GM12878 (cell line): ENCODE data around the gene DCAF17. TPM values are rescaled to one million over a fixed set of nuclear protein-coding genes. Genes with fewer than 3 reads are reported as not detected.

Experiments used
- ATAC-seq: fragments of 200-7000 bp; cut with Tn5 transposase; 3 replicates; pipeline ENCODE4 v1.9.1; 2020; ENCODE audit warnings: mild to moderate bottlenecking, moderate library complexity
- BruUV-seq: library from RNA; stranded (reverse); fragments of 400-500 nt; replicated peaks from 2 replicates; lab custom pipeline; 2021; lab: Mats Ljungman, UMichigan
- CTCF ChIA-PET: fragments of 300-600 bp; sonication (Branson Sonifier 250); formaldehyde crosslinking; extraction: SDS; loops from one replicate; lab custom pipeline; 2021; ENCODE audit warnings: inconsistent platforms; lab: Yijun Ruan, JAX
- POLR2A ChIA-PET: fragments of 350-600 bp; formaldehyde crosslinking; extraction: SDS; loops from one replicate; lab custom pipeline; 2021; ENCODE audit warnings: inconsistent platforms; lab: Charles Lee
- RAD21 ChIA-PET: fragments of 300-600 bp; sonication (Branson Sonifier 250); formaldehyde crosslinking; loops from one replicate; lab custom pipeline; 2023; ENCODE audit warnings: antibody characterized with exemption; ENCODE audit not compliant: unreplicated experiment; lab: Charles Lee
- SMC1A ChIA-PET: fragments of 300-600 bp; sonication (Branson Sonifier 250); formaldehyde crosslinking; loops from one replicate; lab custom pipeline; 2023; ENCODE audit not compliant: unreplicated experiment, uncharacterized antibody; lab: Charles Lee
- DNase-seq: peaks from one replicate; pipeline ENCODE4 v3.0.0-alpha.2; 2011; ENCODE audit warnings: low read depth, low spot score
- FAIRE-seq: peaks from 3 replicates; lab custom pipeline; 2011; peaks lifted over from hg19 to GRCh38; lab: Jason Lieb, UNC
- H2AFZ ChIP-seq: 2 replicates; pipeline ENCODE4 v1.6.0; 2011; ENCODE audit warnings: low read depth, low read length, control low read depth; ENCODE audit not compliant: control insufficient read depth
- H3K27ac ChIP-seq: 2 replicates; pipeline ENCODE4 v1.5.1; 2011; ENCODE audit warnings: control low read depth; ENCODE audit not compliant: control insufficient read depth, insufficient read depth
- H3K27me3 ChIP-seq, 2 experiments: replicated peaks in 1 of 2; 2 replicates each; pipeline versions ENCODE4 v1.6.0 to v1.6.1; 2011; ENCODE audit warnings: low read length in 1 of 2; ENCODE audit not compliant: control insufficient read depth in 2 of 2, insufficient read depth in 2 of 2
- H3K36me3 ChIP-seq, 2 experiments: 2 replicates each; pipeline ENCODE4 v1.5.1; 2011; ENCODE audit warnings: low read length in 1 of 2; ENCODE audit not compliant: control insufficient read depth in 2 of 2, insufficient read depth in 2 of 2
- H3K4me1 ChIP-seq: 2 replicates; pipeline ENCODE4 v1.6.1; 2011; ENCODE audit warnings: mild to moderate bottlenecking, low read length, moderate library complexity, mixed read lengths; ENCODE audit not compliant: control insufficient read depth, insufficient read depth
- H3K4me2 ChIP-seq: 2 replicates; pipeline ENCODE4 v1.6.0; 2011; ENCODE audit warnings: control low read depth; ENCODE audit not compliant: control insufficient read depth, insufficient read depth
- H3K4me3 ChIP-seq: fragments of 200-600 bp; sonication (generic); 2 replicates; pipeline ENCODE4 v1.5.1; 2016
- H3K79me2 ChIP-seq: 2 replicates; pipeline ENCODE4 v1.6.0; 2011; ENCODE audit warnings: low read length; ENCODE audit not compliant: control insufficient read depth, insufficient read depth
- H3K9ac ChIP-seq: 2 replicates; pipeline ENCODE4 v1.8.0; 2011; ENCODE audit warnings: low read length, control low read depth, mixed read lengths; ENCODE audit not compliant: control insufficient read depth, insufficient read depth
- H3K9me3 ChIP-seq: replicated peaks from 3 replicates; pipeline ENCODE4 v1.5.1; 2011; ENCODE audit warnings: mild to moderate bottlenecking, low read length; ENCODE audit not compliant: control insufficient read depth, insufficient read depth
- H4K20me1 ChIP-seq: 2 replicates; pipeline ENCODE4 v1.6.0; 2011; ENCODE audit not compliant: control insufficient read depth, insufficient read depth
- EED ChIP-seq: sonication (generic); IDR thresholded peaks from 2 replicates; pipeline ENCODE4 v1.6.1; 2016; ENCODE audit warnings: antibody characterized with exemption, low read depth
- EGR1 ChIP-seq, 2 experiments: IDR thresholded peaks; 1 replicate in 1 of 2; 2 replicates in 1 of 2; pipeline ENCODE4 v1.6.1; 2011 to 2012; ENCODE audit warnings: low read depth in 2 of 2, low read length in 2 of 2, borderline replicate concordance in 1 of 2, mild to moderate bottlenecking in 1 of 2, moderate library complexity in 1 of 2
- KDM1A ChIP-seq: fragments of 200-600 bp; sonication (generic); IDR thresholded peaks from 2 replicates; pipeline ENCODE4 v1.6.1; 2016; ENCODE audit warnings: borderline replicate concordance
- PAX8 ChIP-seq: fragments of 450-650 bp; IDR thresholded peaks from 2 replicates; pipeline ENCODE4 v1.6.1; 2017; ENCODE audit warnings: mild to moderate bottlenecking, moderate library complexity
- SMAD1 ChIP-seq: fragments of 450-650 bp; IDR thresholded peaks from 2 replicates; pipeline ENCODE4 v1.6.1; 2018; ENCODE audit warnings: mild to moderate bottlenecking, low read depth; ENCODE audit not compliant: partially characterized antibody
- TAF1 ChIP-seq: IDR thresholded peaks from 2 replicates; pipeline ENCODE4 v1.6.1; 2011; ENCODE audit warnings: mild to moderate bottlenecking, low read depth, low read length, borderline replicate concordance
- WGBS: methylation state at CpG from one replicate; pipeline ENCODE4 v1.1.6; 2016; ENCODE audit warnings: low lambda C conversion rate; ENCODE audit not compliant: insufficient replicate concordance, insufficient coverage; ENCODE audit errors: missing lambda C conversion rate; 5-methylcytosine and 5-hydroxymethylcytosine counted together
- in situ Hi-C: fragments of 300-500 bp; cut with MboI; formaldehyde crosslinking; loops from 9 replicates; pipeline ENCODE4 v1.14.3; 2018; ENCODE audit warnings: mixed read lengths
- intact Hi-C: fragments of 100-400 bp; cut with micrococcal nuclease; formaldehyde crosslinking; loops from one replicate; pipeline ENCODE4 v1.14.2; 2022; ENCODE audit not compliant: unreplicated experiment
- polyA plus RNA-seq, 11 experiments: library from polyadenylated mRNA; depleted of rRNA in 4 of 11; unstranded in 6 of 11; stranded (reverse) in 5 of 11; fragments of >200 nt; fragmentation: Nextera tagmentation in 4 of 11; fragmentation: Illumina TruSeq in 1 of 11; extraction: Ambion mirVana in 4 of 11; extraction: Trizol in 1 of 11; gene quantifications; 1 replicate in 1 of 11; 2 replicates in 10 of 11; pipeline versions ENCODE4 v1.2.1 to v1.2.3, GENCODE V29; 2011 to 2016; ENCODE audit warnings: inconsistent platforms in 2 of 11, missing spikeins in 2 of 11, low read depth in 1 of 11
- total RNA-seq, 4 experiments: library from RNA; depleted of rRNA in 3 of 4; stranded (reverse); fragments of >200 nt in 3 of 4; fragmentation: Illumina TruSeq in 1 of 4; extraction: Trizol in 1 of 4; gene quantifications; 2 replicates each; pipeline versions ENCODE4 v1.2.1 to v1.2.3, GENCODE V29; 2013 to 2021
- TF ChIP-seq, protein P1 (sequence below): IDR thresholded peaks from 2 replicates; pipeline ENCODE4 v1.6.1; 2011; ENCODE audit warnings: borderline replicate concordance, low read depth, mild to moderate bottlenecking, moderate library complexity, mixed read lengths, low read length; ENCODE audit not compliant: insufficient read depth; ENCODE audit errors: extremely low read length
- TF ChIP-seq, protein P2 (sequence below): fragments of 450-650 bp; IDR thresholded peaks from 2 replicates; pipeline ENCODE4 v1.6.1; 2016; ENCODE audit warnings: mild to moderate bottlenecking
- TF ChIP-seq, protein P3 (sequence below): fragments of 450-650 bp; IDR thresholded peaks from 2 replicates; pipeline ENCODE4 v1.6.1; 2016; ENCODE audit warnings: mild to moderate bottlenecking, moderate library complexity, borderline replicate concordance

Gene DCAF17
- total and polyA plus RNA-seq, 10 of the 15 experiments (the other 5 are each of a cell fraction or from before 2014, with no cell fraction given): 5.2 to 32.9 (median 23.4) TPM

DNA sequence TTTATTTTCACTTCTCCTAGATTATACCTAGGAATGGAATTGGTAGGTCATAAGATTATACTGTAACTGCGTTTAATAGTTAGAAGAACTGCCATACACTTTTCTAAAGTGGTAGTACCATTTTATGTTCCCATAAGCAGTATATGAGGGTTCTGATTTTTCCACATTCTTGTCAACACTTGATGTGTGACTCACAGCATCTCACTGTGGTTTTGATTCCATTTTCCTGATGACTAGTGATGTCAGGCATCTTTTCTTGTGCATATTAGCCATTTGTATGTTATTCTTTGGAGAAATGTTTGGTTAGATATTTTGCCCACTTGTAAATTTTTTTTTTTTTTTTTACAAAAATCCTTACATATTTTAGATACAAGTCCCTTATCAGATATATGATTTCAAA is 2.3 kb downstream of the DCAF17 start:
- intact Hi-C loops (no loop called here), in situ Hi-C loops (loop anchor here (25.0 kb wide), 1 partner anchor 474 kb away; no protein-coding TSS in a partner anchor)
- DNase-seq: no peak
- CTCF ChIA-PET: interaction anchor here (0.7 to 1.5 kb wide), 2 partner anchors 20 to 278 kb away, joined by 4 to 7 read pairs; no protein-coding TSS in a partner anchor
- BruUV-seq: no TSS peak
- no peak for FAIRE-seq
- Histone ChIP-seq H3K4me3 (0 out of 2 replicates have a peak overlapping the region, but pooled peaks have one; percentile 10), H3K4me2 (peak overlapping the region; percentile 97; the same call in 1 of the 2 replicates), H2AFZ (no peak overlapping the region), H3K36me3 (peaks cover under 1 to 12% of the 10 kb centered on the region in 2 experiments; a peak in 2 of 4 replicates), H3K4me1 (peaks cover 13% of the 10 kb centered on the region), H3K79me2 (peaks cover 60% of the 10 kb centered on the region), H3K27me3 (no peaks in the 10 kb centered on the region), H4K20me1 (no peaks in the 10 kb centered on the region), H3K9ac (no peak overlapping the region), H3K9me3 (peaks cover 5% of the 10 kb centered on the region), H3K27ac (no peak overlapping the region)
- RAD21 ChIA-PET: interaction anchor here (1.0 kb wide), 1 partner anchor 88 kb away, joined by 3 read pairs; no protein-coding TSS in a partner anchor
- SMC1A ChIA-PET: interaction anchor here (0.7 to 1.3 kb wide), 5 partner anchors 15 to 289 kb away, joined by 3 read pairs; partner anchors contain the start of gene CYBRD1
- POLR2A ChIA-PET: no interaction called here
- no peak for ATAC-seq
- 100% methylated on average over 1 of the region's 1 CpG for WGBS
- TF ChIP-seq EGR1 (IDR thresholded peaks at IDR 0.05; ENCODE audit: borderline replicate concordance in 1 of 2, low read depth in 2 of 2, low read length in 2 of 2) (no peak), EED (no peak), PAX8 (no peak), KDM1A (no peak), SMAD1 (no peak), TAF1 (no peak)
- TF ChIP-seq, protein P1, sequence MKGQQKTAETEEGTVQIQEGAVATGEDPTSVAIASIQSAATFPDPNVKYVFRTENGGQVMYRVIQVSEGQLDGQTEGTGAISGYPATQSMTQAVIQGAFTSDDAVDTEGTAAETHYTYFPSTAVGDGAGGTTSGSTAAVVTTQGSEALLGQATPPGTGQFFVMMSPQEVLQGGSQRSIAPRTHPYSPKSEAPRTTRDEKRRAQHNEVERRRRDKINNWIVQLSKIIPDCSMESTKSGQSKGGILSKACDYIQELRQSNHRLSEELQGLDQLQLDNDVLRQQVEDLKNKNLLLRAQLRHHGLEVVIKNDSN: no peak
- TF ChIP-seq, protein P2, sequence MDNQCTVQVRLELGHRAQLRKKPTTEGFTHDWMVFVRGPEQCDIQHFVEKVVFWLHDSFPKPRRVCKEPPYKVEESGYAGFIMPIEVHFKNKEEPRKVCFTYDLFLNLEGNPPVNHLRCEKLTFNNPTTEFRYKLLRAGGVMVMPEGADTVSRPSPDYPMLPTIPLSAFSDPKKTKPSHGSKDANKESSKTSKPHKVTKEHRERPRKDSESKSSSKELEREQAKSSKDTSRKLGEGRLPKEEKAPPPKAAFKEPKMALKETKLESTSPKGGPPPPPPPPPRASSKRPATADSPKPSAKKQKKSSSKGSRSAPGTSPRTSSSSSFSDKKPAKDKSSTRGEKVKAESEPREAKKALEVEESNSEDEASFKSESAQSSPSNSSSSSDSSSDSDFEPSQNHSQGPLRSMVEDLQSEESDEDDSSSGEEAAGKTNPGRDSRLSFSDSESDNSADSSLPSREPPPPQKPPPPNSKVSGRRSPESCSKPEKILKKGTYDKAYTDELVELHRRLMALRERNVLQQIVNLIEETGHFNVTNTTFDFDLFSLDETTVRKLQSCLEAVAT: no peak
- TF ChIP-seq, protein P3, sequence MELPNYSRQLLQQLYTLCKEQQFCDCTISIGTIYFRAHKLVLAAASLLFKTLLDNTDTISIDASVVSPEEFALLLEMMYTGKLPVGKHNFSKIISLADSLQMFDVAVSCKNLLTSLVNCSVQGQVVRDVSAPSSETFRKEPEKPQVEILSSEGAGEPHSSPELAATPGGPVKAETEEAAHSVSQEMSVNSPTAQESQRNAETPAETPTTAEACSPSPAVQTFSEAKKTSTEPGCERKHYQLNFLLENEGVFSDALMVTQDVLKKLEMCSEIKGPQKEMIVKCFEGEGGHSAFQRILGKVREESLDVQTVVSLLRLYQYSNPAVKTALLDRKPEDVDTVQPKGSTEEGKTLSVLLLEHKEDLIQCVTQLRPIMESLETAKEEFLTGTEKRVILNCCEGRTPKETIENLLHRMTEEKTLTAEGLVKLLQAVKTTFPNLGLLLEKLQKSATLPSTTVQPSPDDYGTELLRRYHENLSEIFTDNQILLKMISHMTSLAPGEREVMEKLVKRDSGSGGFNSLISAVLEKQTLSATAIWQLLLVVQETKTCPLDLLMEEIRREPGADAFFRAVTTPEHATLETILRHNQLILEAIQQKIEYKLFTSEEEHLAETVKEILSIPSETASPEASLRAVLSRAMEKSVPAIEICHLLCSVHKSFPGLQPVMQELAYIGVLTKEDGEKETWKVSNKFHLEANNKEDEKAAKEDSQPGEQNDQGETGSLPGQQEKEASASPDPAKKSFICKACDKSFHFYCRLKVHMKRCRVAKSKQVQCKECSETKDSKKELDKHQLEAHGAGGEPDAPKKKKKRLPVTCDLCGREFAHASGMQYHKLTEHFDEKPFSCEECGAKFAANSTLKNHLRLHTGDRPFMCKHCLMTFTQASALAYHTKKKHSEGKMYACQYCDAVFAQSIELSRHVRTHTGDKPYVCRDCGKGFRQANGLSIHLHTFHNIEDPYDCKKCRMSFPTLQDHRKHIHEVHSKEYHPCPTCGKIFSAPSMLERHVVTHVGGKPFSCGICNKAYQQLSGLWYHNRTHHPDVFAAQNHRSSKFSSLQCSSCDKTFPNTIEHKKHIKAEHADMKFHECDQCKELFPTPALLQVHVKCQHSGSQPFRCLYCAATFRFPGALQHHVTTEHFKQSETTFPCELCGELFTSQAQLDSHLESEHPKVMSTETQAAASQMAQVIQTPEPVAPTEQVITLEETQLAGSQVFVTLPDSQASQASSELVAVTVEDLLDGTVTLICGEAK: no peak
